H1 (cell line): ENCODE measurements around the gene GPC3. TPM values are rescaled to one million over a fixed set of nuclear protein-coding genes. Genes with fewer than 3 reads are reported as not detected.

Experiments used
- CTCF ChIA-PET: fragments of 300-600 bp; sonication (Branson Sonifier 250); formaldehyde crosslinking; loops from one replicate; lab custom pipeline; 2021; ENCODE audit not compliant: partially characterized antibody; lab: Charles Lee
- POLR2A ChIA-PET: fragments of 300-600 bp; sonication (Branson Sonifier 250); formaldehyde crosslinking; loops from one replicate; lab custom pipeline; 2021; ENCODE audit warnings: inconsistent platforms; ENCODE audit not compliant: partially characterized antibody; lab: Charles Lee
- DNase-seq, 2 experiments: peaks; one replicate each; pipeline versions ENCODE4 v3.0.0 to v3.0.0-alpha.2; 2010 to 2022; ENCODE audit warnings: low spot score in 2 of 2, low read depth in 1 of 2, mixed read lengths in 1 of 2
- FAIRE-seq: peaks from 2 replicates; lab custom pipeline; 2011; peaks lifted over from hg19 to GRCh38; lab: Jason Lieb, UNC
- H2AFZ ChIP-seq: 2 replicates; pipeline ENCODE4 v1.8.1; 2012; ENCODE audit warnings: low read length, inconsistent platforms
- H2AK5ac ChIP-seq: 2 replicates; pipeline ENCODE4 v1.6.1; 2013; ENCODE audit warnings: low read depth, low read length
- H2BK120ac ChIP-seq: replicated peaks from 2 replicates; pipeline ENCODE3; 2013; ENCODE audit warnings: low read depth, low read length, inconsistent platforms
- H2BK12ac ChIP-seq: 2 replicates; pipeline ENCODE4 v1.6.1; 2013; ENCODE audit warnings: low read depth, low read length
- H2BK15ac ChIP-seq: 2 replicates; pipeline ENCODE4 v1.6.1; 2013; ENCODE audit warnings: low read length
- H2BK20ac ChIP-seq: 2 replicates; pipeline ENCODE4 v1.6.1; 2013; ENCODE audit warnings: low read length
- H2BK5ac ChIP-seq: 2 replicates; pipeline ENCODE4 v1.6.1; 2013; ENCODE audit warnings: low read depth, low read length
- H3K14ac ChIP-seq: 2 replicates; pipeline ENCODE4 v1.6.1; 2013; ENCODE audit warnings: inconsistent platforms; ENCODE audit not compliant: insufficient read length
- H3K18ac ChIP-seq: 2 replicates; pipeline ENCODE4 v1.6.1; 2013; ENCODE audit warnings: low read length; ENCODE audit errors: extremely low read depth
- H3K23ac ChIP-seq: 2 replicates; pipeline ENCODE4 v1.6.1; 2013; ENCODE audit warnings: inconsistent platforms; ENCODE audit not compliant: insufficient read length
- H3K23me2 ChIP-seq: 2 replicates; pipeline ENCODE4 v1.6.1; 2013; ENCODE audit warnings: low read depth, low read length
- H3K27ac ChIP-seq: 2 replicates; pipeline ENCODE4 v1.6.1; 2011; ENCODE audit warnings: low read depth, low read length, inconsistent platforms
- H3K27me3 ChIP-seq, 4 experiments: replicated peaks in 1 of 4; 1 replicate in 1 of 4; 2 replicates in 3 of 4; pipeline versions ENCODE4 v1.6.1 to v1.8.1; 2011 to 2013; ENCODE audit warnings: low read length in 3 of 4, mild to moderate bottlenecking in 3 of 4, inconsistent platforms in 2 of 4, mixed read lengths in 2 of 4, moderate library complexity in 1 of 4; ENCODE audit not compliant: control insufficient read depth in 3 of 4, insufficient read depth in 3 of 4; ENCODE audit errors: extremely low read depth in 1 of 4
- H3K36me3 ChIP-seq, 4 experiments: 2 replicates each; pipeline versions ENCODE4 v1.6.1 to v1.8.1; 2011 to 2013; ENCODE audit warnings: mild to moderate bottlenecking in 4 of 4, low read length in 3 of 4, moderate library complexity in 2 of 4, control low read depth in 1 of 4, inconsistent platforms in 1 of 4; ENCODE audit not compliant: insufficient read depth in 4 of 4, control insufficient read depth in 2 of 4
- H3K4ac ChIP-seq: replicated peaks from 2 replicates; pipeline ENCODE3; 2013; ENCODE audit warnings: low read length, low read depth, mixed read lengths, inconsistent platforms; ENCODE audit not compliant: insufficient read length
- H3K4me1 ChIP-seq, 4 experiments: replicated peaks in 1 of 4; 1 replicate in 1 of 4; 2 replicates in 3 of 4; pipeline versions ENCODE4 v1.6.1 to v1.8.1; 2011 to 2013; ENCODE audit warnings: low read length in 3 of 4, inconsistent platforms in 2 of 4, mixed read lengths in 1 of 4; ENCODE audit not compliant: insufficient read depth in 4 of 4, control insufficient read depth in 3 of 4
- H3K4me2 ChIP-seq, 2 experiments: 2 replicates each; pipeline versions ENCODE4 v1.6.1 to v1.8.1; 2011 to 2013; ENCODE audit warnings: low read depth in 2 of 2, low read length in 2 of 2, control low read depth in 1 of 2, inconsistent platforms in 1 of 2, mild to moderate bottlenecking in 1 of 2; ENCODE audit not compliant: insufficient read depth in 1 of 2
- H3K4me3 ChIP-seq, 4 experiments: fragments of 200-600, 300-600 bp in 1 of 4; sonication (generic), shearing (Covaris generic), sonication (Bioruptor Twin) in 1 of 4; 2 replicates each; pipeline versions ENCODE4 v1.5.1 to v1.8.1; 2011 to 2016; ENCODE audit warnings: low read length in 4 of 4, low read depth in 3 of 4, control low read depth in 2 of 4, inconsistent platforms in 2 of 4, mild to moderate bottlenecking in 2 of 4, mixed read lengths in 1 of 4, moderate library complexity in 1 of 4; ENCODE audit not compliant: insufficient read depth in 2 of 4; ENCODE audit errors: extremely low read depth in 1 of 4
- H3K56ac ChIP-seq: replicated peaks from 2 replicates; pipeline ENCODE3; 2013; ENCODE audit warnings: low read depth, mild to moderate bottlenecking, mixed read lengths, low read length, inconsistent platforms; ENCODE audit not compliant: insufficient read length
- H3K79me1 ChIP-seq: 2 replicates; pipeline ENCODE4 v1.6.1; 2013; ENCODE audit warnings: low read depth, low read length, control low read depth
- H3K79me2 ChIP-seq, 2 experiments: 2 replicates each; pipeline versions ENCODE4 v1.6.1 to v1.8.1; 2012 to 2013; ENCODE audit warnings: low read length in 2 of 2, mild to moderate bottlenecking in 2 of 2, inconsistent platforms in 1 of 2; ENCODE audit not compliant: insufficient read depth in 2 of 2, control insufficient read depth in 1 of 2
- H3K9ac ChIP-seq, 4 experiments: replicated peaks in 1 of 4; 1 replicate in 1 of 4; 2 replicates in 3 of 4; pipeline versions ENCODE4 v1.6.1 to v1.8.1; 2011 to 2013; ENCODE audit warnings: low read depth in 3 of 4, low read length in 3 of 4, control low read depth in 2 of 4, mild to moderate bottlenecking in 2 of 4, moderate library complexity in 2 of 4, inconsistent platforms in 1 of 4; ENCODE audit errors: extremely low read depth in 1 of 4
- H3K9me3 ChIP-seq, 2 experiments: 2 replicates each; pipeline versions ENCODE4 v1.6.1 to v1.8.1; 2012 to 2013; ENCODE audit warnings: mild to moderate bottlenecking in 2 of 2, moderate library complexity in 2 of 2, control low read depth in 1 of 2, inconsistent platforms in 1 of 2, low read depth in 1 of 2, low read length in 1 of 2, mixed read lengths in 1 of 2; ENCODE audit not compliant: insufficient read depth in 2 of 2
- H4K20me1 ChIP-seq, 2 experiments: replicated peaks in 1 of 2; 2 replicates each; pipeline versions ENCODE3 to v1.8.1; 2011 to 2013; ENCODE audit warnings: inconsistent platforms in 2 of 2, low read length in 2 of 2, mild to moderate bottlenecking in 1 of 2; ENCODE audit not compliant: insufficient read depth in 2 of 2, control insufficient read depth in 1 of 2
- H4K5ac ChIP-seq: 2 replicates; pipeline ENCODE4 v1.6.1; 2013; ENCODE audit warnings: low read length, low read depth, mixed read lengths, inconsistent platforms; ENCODE audit not compliant: insufficient read length
- H4K8ac ChIP-seq: 2 replicates; pipeline ENCODE4 v1.8.0; 2013; ENCODE audit warnings: mild to moderate bottlenecking, moderate library complexity, low read length, inconsistent platforms; ENCODE audit not compliant: insufficient read depth; ENCODE audit errors: extremely low read depth
- H4K91ac ChIP-seq: replicated peaks from 2 replicates; pipeline ENCODE3; 2013; ENCODE audit warnings: low read length, mixed read lengths, inconsistent platforms; ENCODE audit not compliant: insufficient read length
- SP2 ChIP-seq: IDR thresholded peaks from 2 replicates; pipeline ENCODE4 v1.6.1; 2012; ENCODE audit warnings: mild to moderate bottlenecking, low read length, inconsistent platforms
- WGBS, 2 experiments: shearing (Covaris generic) in 1 of 2; methylation state at CpG; one replicate each; pipeline versions ENCODE4 v1.1.6 to v1.1.7; 2013 to 2015; ENCODE audit warnings: low lambda C conversion rate in 2 of 2, mixed read lengths in 2 of 2, inconsistent platforms in 1 of 2, low coverage in 1 of 2, missing lambda C conversion rate in 1 of 2; ENCODE audit not compliant: insufficient replicate concordance in 2 of 2, insufficient coverage in 1 of 2, insufficient read length in 1 of 2; ENCODE audit errors: extremely low coverage in 1 of 2, missing lambda C conversion rate in 1 of 2; 5-methylcytosine and 5-hydroxymethylcytosine counted together
- polyA plus RNA-seq, 7 experiments: library from polyadenylated mRNA; depleted of rRNA in 3 of 7; stranded (reverse) in 5 of 7; unstranded in 2 of 7; fragments of >200 nt in 5 of 7; fragments of 200-250 nt in 2 of 7; gene quantifications; 1 replicate in 5 of 7; 2 replicates in 1 of 7; 4 replicates in 1 of 7; pipeline versions ENCODE4 v1.2.1 to v1.2.3, GENCODE V29; 2011 to 2013; ENCODE audit warnings: missing spikeins in 2 of 7, mixed read lengths in 2 of 7
- total RNA-seq: library from RNA; stranded (reverse); fragmentation: NEBNext Ultra II Directional; extraction: Animal tissue kit (Norgen Biotek cat#: 25700); gene quantifications from 2 replicates; pipeline ENCODE4 v1.2.1, GENCODE V29; 2021

The GPC3 gene
- total and polyA plus RNA-seq, 2 of the 8 experiments (the other 6 are each of a cell fraction or from before 2014, with no cell fraction given) = 64.8 to 71.9 TPM

DNA sequence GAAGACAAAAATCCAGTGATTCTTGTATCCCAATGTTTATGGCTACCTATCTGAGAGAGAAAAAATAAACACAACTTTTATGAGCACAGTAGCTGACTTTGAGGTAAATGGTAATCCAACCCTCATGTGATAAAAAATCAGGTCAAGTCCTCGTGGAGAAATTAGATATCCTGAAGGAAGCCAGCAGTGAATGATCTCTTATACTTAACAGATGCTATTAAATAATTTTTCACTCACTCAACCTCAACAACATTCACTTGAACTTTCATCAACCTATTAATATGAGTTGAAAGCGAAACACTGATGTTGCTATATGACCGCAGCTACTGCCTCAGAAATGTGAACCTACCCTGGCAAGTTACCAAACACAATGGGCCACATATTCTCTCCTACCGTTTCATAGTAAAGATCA, 105.4 kb downstream of the GPC3 start:
- POLR2A ChIA-PET = no interaction called here
- Histone ChIP-seq H4K5ac (no peak overlapping the region), H3K79me1 (no peaks in the 10 kb centered on the region), H3K4me3 (no peak overlapping the region), H3K9me3 (no peaks in the 10 kb centered on the region), H3K27me3 (no peaks in the 10 kb centered on the region), H4K20me1 (no peaks in the 10 kb centered on the region), H2BK15ac (no peak overlapping the region), H2AK5ac (no peak overlapping the region), H3K23me2 (no peaks in the 10 kb centered on the region), H3K4me2 (no peak overlapping the region), H2BK20ac (no peak overlapping the region), H2BK120ac (no peak overlapping the region), H3K23ac (no peak overlapping the region), H3K56ac (no peak overlapping the region), H2BK5ac (no peak overlapping the region), H2AFZ (no peak overlapping the region), H3K4ac (no peak overlapping the region), H3K36me3 (no peaks in the 10 kb centered on the region), H2BK12ac (no peak overlapping the region), H4K91ac (no peak overlapping the region), H4K8ac (no peak overlapping the region), H3K4me1 (peaks cover 0 to 8% (median 2%) of the 10 kb centered on the region in 4 experiments; a peak in 3 of 7 replicates), H3K14ac (no peak overlapping the region), H3K79me2 (no peaks in the 10 kb centered on the region), H3K18ac (no peak overlapping the region), H3K27ac (no peak overlapping the region), H3K9ac (no peak overlapping the region)
- TF ChIP-seq SP2 = no peak
- CTCF ChIA-PET = no interaction called here
- WGBS, 2 experiments = 89% methylated on average over 4 of the region's 4 CpGs; no CpG with 5 or more reads in 1 of the 2 experiments
- DNase-seq (no peak), FAIRE-seq (no peak)
